Effector CD4-positive, alpha-beta T cell (primary cell): Measurements from ENCODE around the gene MAP3K7CL.

Source experiments
- DNase-seq: peaks from one replicate; pipeline ENCODE4 v3.0.0-alpha.2; 2020

MAP3K7CL gene

GRCh38 chr21:29196670-29197191 lies 66.3 kb downstream of the MAP3K7CL start:
- no peak for DNase-seq

GRCh38 chr21:29201186-29201585 lies 70.7 kb downstream of the MAP3K7CL start:
- no peak for DNase-seq

- DNase-seq = no peak
Observed at GRCh38 chr21:29205009-29205408, 74.6 kb downstream of the MAP3K7CL start.

GRCh38 chr21:29205988-29206387 lies 75.5 kb downstream of the MAP3K7CL start:
- no peak for DNase-seq

- DNase-seq = no peak
Observed at GRCh38 chr21:29206445-29206844, 76.0 kb downstream of the MAP3K7CL start.

- no peak for DNase-seq
Observed at GRCh38 chr21:29207201-29207600, 76.8 kb downstream of the MAP3K7CL start.

GRCh38 chr21:29208044-29208681 lies 77.7 kb downstream of the MAP3K7CL start:
- DNase-seq = no peak

GRCh38 chr21:29208682-29209059 lies 78.2 kb downstream of the MAP3K7CL start:
- no peak for DNase-seq

GRCh38 chr21:29209696-29210095 lies 79.3 kb downstream of the MAP3K7CL start:
- no peak for DNase-seq

GRCh38 chr21:29211205-29211604 lies 80.8 kb downstream of the MAP3K7CL start:
- no peak for DNase-seq

- no peak for DNase-seq
Observed at GRCh38 chr21:29212446-29212845, 82.0 kb downstream of the MAP3K7CL start.

GRCh38 chr21:29213513-29214385 lies 83.3 kb downstream of the MAP3K7CL start:
- no peak for DNase-seq

- DNase-seq = no peak
Observed at GRCh38 chr21:29215709-29216108, 85.3 kb downstream of the MAP3K7CL start.

- DNase-seq = no peak
Observed at GRCh38 chr21:29217818-29218291, 87.4 kb downstream of the MAP3K7CL start.

- DNase-seq = no peak
Observed at GRCh38 chr21:29218749-29219148, 88.3 kb downstream of the MAP3K7CL start.

- no peak for DNase-seq
Observed at GRCh38 chr21:29219165-29219770, 88.8 kb downstream of the MAP3K7CL start.

- no peak for DNase-seq
Observed at GRCh38 chr21:29221253-29221744, 90.9 kb downstream of the MAP3K7CL start.

GRCh38 chr21:29224006-29224405 lies 93.6 kb downstream of the MAP3K7CL start:
- no peak for DNase-seq
